Activated CD8-positive, alpha-beta memory T cell treated with anti-CD3 and anti-CD28 coated beads, Interleukin-2, amount 10 ng/mL, durations not matched to agents 7 days and 5 days (primary cell): Measurements from ENCODE around the gene IGF2R. TPM values are rescaled to one million over a fixed set of nuclear protein-coding genes. Genes with fewer than 3 reads are reported as not detected.
"Not testable (repeated sequence)": the region's sequence is repeated elsewhere in the genome, so short reads cannot be mapped to it uniquely, and the experiment has no call there.

Source experiments
- ATAC-seq: fragments of 150-1000 bp; cut with Tn5 transposase; one replicate; pipeline ENCODE4 v1.10.0; 2021; ENCODE audit warnings: moderate library complexity
- CTCF ChIA-PET: fragments of 350-600 bp; sonication (Branson Sonifier 250); formaldehyde crosslinking; loops from one replicate; lab custom pipeline; 2021; ENCODE audit warnings: antibody characterized with exemption; lab: Charles Lee
- DNase-seq: peaks from one replicate; pipeline ENCODE4 v3.0.0-alpha.2; 2020
- H3K27ac Mint-ChIP-seq: one replicate; pipeline ENCODE4 v1.8.0; 2021; ENCODE audit warnings: mild to moderate bottlenecking, mixed read lengths
- H3K27me3 Mint-ChIP-seq: one replicate; pipeline ENCODE4 v1.8.0; 2021; ENCODE audit warnings: mixed read lengths
- H3K36me3 Mint-ChIP-seq: one replicate; pipeline ENCODE4 v1.8.0; 2021; ENCODE audit warnings: mild to moderate bottlenecking, mixed read lengths
- H3K4me1 Mint-ChIP-seq: one replicate; pipeline ENCODE4 v1.8.0; 2021; ENCODE audit warnings: mixed read lengths
- H3K4me3 Mint-ChIP-seq: one replicate; pipeline ENCODE4 v1.8.0; 2021; ENCODE audit warnings: mild to moderate bottlenecking, moderate library complexity, mixed read lengths
- H3K9me3 Mint-ChIP-seq: one replicate; pipeline ENCODE4 v1.8.0; 2022; ENCODE audit warnings: low read depth, mixed read lengths
- total RNA-seq, 2 experiments: library from RNA; stranded (reverse); gene quantifications; one replicate each; pipeline ENCODE4 v1.2.3, GENCODE V29; 2021

IGF2R gene
- total RNA-seq, 2 experiments from 2014 or later, result 74.5 to 83.1 TPM

DNA sequence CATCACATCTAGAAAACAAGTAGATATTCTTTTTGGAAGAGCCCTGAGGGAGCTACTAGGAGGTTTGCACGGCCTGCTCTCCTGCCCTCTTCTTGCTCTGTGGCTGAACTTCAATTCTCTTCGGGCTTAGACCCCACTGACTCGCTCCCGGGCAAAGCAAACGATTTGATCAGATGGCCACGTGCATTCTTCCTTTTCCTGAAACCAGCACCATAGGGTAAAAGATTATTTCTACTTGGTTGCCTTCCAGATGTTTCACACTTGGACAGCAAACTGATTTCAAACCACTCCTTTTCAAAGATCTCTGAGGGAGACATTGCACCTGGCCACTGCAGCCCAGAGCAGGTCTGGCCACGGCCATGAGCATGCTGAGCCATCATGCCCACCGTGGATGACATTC is 152.7 kb downstream of the IGF2R start, which contains the start of gene SLC22A1:
SLC22A1 (plus strand) TSS at position 258 of the 400 bp plus-strand sequence; CDS start at position 379, 121 bp downstream.
- Mint-ChIP-seq H3K4me1 (no peaks in the 10 kb centered on the region), H3K9me3 (no peaks in the 10 kb centered on the region), H3K27ac (no peak within 1 kb of the TSS), H3K27me3 (no peaks in the 10 kb centered on the region), H3K36me3 (peaks cover 15% of the 10 kb centered on the region), H3K4me3 (no peak within 1 kb of the TSS)
- DNase-seq (no peak), ATAC-seq (no peak)
- CTCF ChIA-PET, result interaction anchor here (0.9 kb wide), 1 partner anchor 17 kb away, joined by 3 read pairs; no protein-coding TSS in a partner anchor

DNA sequence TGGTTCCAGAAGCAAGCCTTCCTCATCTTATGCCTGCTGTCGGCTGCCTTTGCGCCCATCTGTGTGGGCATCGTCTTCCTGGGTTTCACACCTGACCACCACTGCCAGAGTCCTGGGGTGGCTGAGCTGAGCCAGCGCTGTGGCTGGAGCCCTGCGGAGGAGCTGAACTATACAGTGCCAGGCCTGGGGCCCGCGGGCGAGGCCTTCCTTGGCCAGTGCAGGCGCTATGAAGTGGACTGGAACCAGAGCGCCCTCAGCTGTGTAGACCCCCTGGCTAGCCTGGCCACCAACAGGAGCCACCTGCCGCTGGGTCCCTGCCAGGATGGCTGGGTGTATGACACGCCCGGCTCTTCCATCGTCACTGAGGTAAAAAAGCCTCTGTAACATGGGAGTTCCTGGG is 153.1 kb downstream of the IGF2R start:
- CTCF ChIA-PET, result interaction anchor here (0.9 kb wide), 1 partner anchor 17 kb away, joined by 3 read pairs; no protein-coding TSS in a partner anchor

DNA sequence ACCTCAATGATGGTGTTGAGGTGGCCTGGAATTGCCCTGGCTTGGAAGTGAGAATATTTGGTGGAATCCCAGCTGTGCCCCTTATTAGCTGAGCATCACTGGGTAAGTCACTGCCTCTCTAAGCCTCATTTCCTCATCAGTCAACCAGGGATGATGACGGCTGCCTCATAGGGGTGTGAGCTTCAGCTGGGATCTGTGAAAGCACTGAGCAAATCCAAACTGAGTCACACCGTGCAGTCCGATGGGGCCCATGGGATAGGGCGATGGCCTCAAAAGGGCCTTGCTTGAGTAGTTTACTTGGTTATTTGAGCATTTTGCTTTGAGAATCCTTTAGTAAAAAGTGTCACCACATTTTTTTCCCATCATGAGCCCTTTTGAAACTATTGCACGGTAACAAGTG is 153.9 kb downstream of the IGF2R start:
- no peaks in the 10 kb centered on the region for H3K4me1 Mint-ChIP-seq
- no peak overlapping the region for H3K27ac Mint-ChIP-seq
- no peaks in the 10 kb centered on the region for H3K9me3 Mint-ChIP-seq
- DNase-seq, result no peak
- no peak overlapping the region for H3K4me3 Mint-ChIP-seq
- H3K36me3 Mint-ChIP-seq, result peaks cover 9% of the 10 kb centered on the region
- ATAC-seq, result no peak
- no peaks in the 10 kb centered on the region for H3K27me3 Mint-ChIP-seq
- CTCF ChIA-PET, result no interaction called here

More for the DNA sequence above, 153.1 kb downstream of the IGF2R start:
- no peak overlapping the region for H3K4me3 Mint-ChIP-seq
- no peaks in the 10 kb centered on the region for H3K9me3 Mint-ChIP-seq
- H3K27ac Mint-ChIP-seq, result no peak overlapping the region
- H3K4me1 Mint-ChIP-seq, result no peaks in the 10 kb centered on the region
- no peaks in the 10 kb centered on the region for H3K27me3 Mint-ChIP-seq
- no peak for DNase-seq
- no peak for ATAC-seq
- H3K36me3 Mint-ChIP-seq, result peaks cover 15% of the 10 kb centered on the region

DNA sequence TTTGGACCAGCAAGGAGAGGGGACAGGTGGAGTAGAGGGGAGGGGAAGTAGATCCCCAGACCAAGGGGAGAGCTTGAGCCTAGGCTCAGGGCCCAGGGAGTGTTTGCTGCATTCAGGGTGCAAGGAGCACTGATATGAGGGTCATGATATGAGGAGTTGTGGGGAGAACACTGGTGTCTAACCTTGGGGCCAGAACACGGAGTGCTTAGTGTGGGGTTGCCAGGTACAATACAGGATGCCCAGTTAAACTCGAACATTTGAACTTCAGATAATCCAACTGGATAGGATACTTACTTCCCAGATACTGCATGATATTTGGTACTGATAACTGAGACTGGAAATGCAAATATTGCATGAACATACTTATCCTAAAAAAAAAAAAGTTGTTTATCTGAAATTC is 155.1 kb downstream of the IGF2R start:
- Mint-ChIP-seq H3K36me3 (peaks cover 6% of the 10 kb centered on the region), H3K27ac (no peak overlapping the region), H3K4me3 (no peak overlapping the region), H3K27me3 (no peaks in the 10 kb centered on the region), H3K4me1 (no peaks in the 10 kb centered on the region), H3K9me3 (no peaks in the 10 kb centered on the region)
- no peak for DNase-seq
- ATAC-seq, result no peak
- CTCF ChIA-PET, result no interaction called here

DNA sequence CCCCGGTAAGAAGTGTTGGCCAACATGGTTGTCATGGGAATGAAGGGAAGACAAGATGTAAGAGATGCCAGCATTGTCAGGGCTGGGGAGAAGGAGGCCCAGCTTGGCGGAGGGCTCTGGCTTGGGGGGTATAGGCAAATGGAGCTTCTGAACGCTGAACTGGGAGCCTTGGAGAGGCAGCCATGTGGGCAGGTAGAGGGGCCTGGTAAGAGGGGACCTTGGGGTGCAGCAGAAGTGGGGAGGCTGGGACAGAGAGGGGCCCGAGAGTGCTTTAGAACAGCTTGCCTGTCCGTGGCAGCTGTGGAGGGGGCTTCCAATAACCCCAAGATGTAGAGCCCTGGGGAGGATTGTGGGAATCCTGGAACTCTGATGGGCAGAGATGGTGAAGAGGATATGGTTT is 155.7 kb downstream of the IGF2R start:
- no peaks in the 10 kb centered on the region for H3K9me3 Mint-ChIP-seq
- ATAC-seq (no peak), DNase-seq (no peak)
- CTCF ChIA-PET, result no interaction called here
- H3K27ac Mint-ChIP-seq, result no peak overlapping the region
- H3K4me3 Mint-ChIP-seq, result no peak overlapping the region
- H3K36me3 Mint-ChIP-seq, result peaks cover under 1% of the 10 kb centered on the region
- H3K4me1 Mint-ChIP-seq, result no peaks in the 10 kb centered on the region
- no peaks in the 10 kb centered on the region for H3K27me3 Mint-ChIP-seq

DNA sequence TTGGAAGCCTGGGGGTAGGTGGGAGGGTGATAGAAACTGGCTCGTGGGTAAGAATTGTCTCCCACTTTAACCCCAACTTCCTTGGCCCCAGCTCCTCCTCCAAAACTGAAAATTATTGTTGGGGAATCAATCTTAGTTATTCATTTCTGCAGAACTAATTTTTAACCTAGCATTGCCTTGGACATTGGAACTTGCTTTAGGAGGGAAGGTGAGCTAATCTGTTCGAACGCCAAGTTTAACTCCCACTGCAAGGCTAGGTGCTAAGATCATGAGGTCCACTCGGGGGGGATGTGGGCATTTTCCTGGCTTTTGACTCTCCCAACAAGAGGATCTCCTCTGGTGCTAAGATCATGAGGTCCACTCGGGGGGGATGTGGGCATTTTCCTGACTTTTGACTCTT is 156.2 kb downstream of the IGF2R start:
- H3K36me3 Mint-ChIP-seq, DNase-seq, ATAC-seq, H3K4me1 Mint-ChIP-seq, H3K4me3 Mint-ChIP-seq, H3K9me3 Mint-ChIP-seq, CTCF ChIA-PET, H3K27me3 Mint-ChIP-seq, H3K27ac Mint-ChIP-seq: not testable (repeated sequence)

DNA sequence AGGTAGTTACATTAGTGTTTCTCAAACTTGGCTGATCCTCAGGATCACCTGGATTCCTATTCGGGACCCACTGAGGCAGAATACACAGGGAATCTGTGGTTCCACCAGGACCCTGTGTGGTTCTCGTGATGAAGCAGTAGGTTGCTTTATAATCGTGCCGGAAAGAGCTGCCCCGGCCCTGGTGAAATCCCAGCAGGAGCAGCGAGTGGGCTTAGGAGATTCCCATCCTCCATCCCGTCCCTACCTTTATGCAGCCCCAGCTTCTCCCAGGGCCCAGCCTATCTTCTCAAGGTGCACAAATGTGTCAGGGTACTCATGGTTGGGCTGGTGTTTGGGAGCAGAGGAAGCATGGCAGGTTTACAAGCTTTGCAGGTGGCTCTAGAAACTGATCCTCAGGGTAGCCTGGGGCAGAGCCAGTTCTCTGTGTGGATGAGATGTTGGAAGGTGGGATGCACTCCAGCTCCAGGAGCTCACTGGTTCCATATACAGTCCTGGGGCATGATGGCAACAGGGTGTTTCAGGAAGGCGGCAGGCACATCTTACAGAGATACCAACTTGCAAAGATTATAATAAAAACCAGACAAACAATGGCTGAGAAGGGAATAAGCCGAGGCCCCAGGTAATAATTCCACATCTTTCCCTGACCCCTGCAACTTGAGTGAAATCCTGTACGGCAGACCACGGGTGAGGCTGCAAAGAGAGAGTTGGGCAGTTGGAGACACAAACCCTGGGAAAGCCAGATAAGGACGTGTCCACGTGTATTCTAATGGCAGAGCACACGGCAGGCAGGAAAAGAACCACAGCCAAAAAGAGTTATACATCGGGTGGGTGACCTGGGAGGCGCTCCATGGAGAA is 158.6 kb downstream of the IGF2R start:
- Mint-ChIP-seq H3K4me1 (no peaks in the 10 kb centered on the region), H3K27ac (no peak overlapping the region)
- CTCF ChIA-PET, result no interaction called here

DNA sequence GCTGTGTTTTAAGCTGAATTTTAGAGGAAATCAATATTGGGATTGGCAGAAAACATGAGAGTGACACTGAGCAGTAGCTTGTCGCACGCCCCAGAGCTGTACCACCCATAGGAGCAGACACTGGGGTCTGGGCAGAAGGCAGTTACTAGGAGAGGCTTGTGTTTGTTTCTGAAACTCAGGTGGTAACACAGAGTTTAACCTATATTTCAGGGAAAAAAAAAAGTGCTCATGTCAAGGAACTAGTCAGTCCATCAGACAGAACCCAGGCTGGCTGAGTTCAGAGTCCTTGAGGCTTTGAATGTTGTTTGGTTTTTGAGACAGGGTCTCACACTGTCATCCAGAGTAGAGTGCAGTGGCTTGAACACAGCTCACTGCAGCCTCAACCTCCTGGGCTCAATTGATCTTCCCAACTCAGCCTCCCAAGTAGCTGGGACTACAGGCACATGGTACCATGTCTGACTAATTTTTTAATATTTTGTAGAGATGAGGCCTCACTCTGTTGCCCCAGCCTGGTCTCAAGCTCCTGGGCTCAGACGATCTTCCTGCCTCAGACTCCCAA is 159.3 kb downstream of the IGF2R start:
- ATAC-seq, result no peak
- H3K4me3 Mint-ChIP-seq, result no peak overlapping the region
- peak; percentile 27 for DNase-seq
- no peaks in the 10 kb centered on the region for H3K36me3 Mint-ChIP-seq
- CTCF ChIA-PET, result interaction anchor here (1.7 kb wide), 1 partner anchor 10 kb away, joined by 5 read pairs; no protein-coding TSS in a partner anchor
- H3K4me1 Mint-ChIP-seq, result no peaks in the 10 kb centered on the region
- no peaks in the 10 kb centered on the region for H3K9me3 Mint-ChIP-seq
- H3K27me3 Mint-ChIP-seq, result no peaks in the 10 kb centered on the region
- H3K27ac Mint-ChIP-seq, result no peak overlapping the region

More for the DNA sequence above, 158.6 kb downstream of the IGF2R start:
- Mint-ChIP-seq H3K9me3 (no peaks in the 10 kb centered on the region), H3K36me3 (no peaks in the 10 kb centered on the region), H3K4me3 (no peak overlapping the region), H3K27me3 (no peaks in the 10 kb centered on the region)
- DNase-seq (peak; percentile 34), ATAC-seq (no peak)

DNA sequence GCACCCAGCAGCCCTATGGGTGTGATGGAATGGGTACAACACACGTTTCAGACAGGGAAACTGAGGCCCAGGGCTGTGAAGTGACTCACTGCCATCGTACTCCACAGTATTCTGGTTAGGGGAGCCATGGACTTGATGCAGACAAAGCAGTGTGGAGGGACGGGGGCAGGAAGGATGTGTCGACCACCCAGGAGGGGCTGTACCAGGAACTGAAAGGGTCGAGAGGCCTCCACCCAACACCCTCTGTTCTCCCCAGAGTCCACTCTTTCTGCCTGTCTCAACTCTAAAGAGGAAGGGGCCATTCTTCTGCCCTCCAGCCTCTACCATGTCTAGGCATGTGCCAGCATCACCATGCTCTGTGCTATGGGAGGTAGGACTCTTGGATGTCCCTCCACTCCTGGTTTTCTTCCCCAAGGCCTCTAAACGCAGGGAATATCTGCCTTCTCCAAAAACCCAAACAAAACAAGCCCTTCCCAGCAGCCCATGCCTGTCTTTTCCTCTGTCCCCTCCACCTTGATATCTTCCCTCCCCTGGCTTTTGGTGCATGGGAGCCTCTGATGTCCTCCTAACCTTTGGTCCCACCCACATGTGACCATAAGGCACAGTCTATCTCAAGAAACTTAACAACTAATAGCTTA is 160.1 kb downstream of the IGF2R start:
- H3K4me3 Mint-ChIP-seq, result no peak overlapping the region
- no peak overlapping the region for H3K27ac Mint-ChIP-seq

DNA sequence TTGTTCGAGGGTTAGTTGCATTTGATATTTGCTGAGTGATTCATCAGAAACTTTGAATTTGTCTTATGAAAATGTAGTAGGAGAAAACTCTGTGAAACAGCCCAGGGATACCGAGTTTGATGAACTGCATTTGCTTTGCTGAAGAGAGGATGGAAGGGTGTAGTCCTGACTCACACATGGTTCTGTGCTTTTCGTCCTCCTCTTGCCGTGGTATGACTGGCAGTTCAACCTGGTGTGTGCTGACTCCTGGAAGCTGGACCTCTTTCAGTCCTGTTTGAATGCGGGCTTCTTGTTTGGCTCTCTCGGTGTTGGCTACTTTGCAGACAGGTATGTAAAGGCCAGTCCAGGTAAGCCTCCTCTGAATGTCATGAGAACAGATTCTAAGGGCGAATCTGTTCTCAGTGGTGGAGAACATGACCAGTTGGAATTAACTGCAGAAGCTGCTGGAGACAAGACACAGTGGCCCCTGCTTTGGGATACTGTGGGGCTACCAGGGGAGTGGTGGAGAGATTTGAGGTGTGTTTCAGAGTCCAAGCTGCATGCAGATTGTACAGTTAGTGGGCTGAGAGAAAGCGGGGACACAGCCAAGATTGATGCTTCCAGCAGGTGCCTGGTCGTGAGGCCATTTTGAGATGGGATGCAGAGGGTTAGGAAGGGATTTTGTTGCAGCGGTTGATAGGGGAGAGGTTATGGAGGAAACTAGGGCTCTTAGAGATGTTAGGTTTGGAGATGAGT is 161.2 kb downstream of the IGF2R start:
- Mint-ChIP-seq H3K36me3 (no peaks in the 10 kb centered on the region), H3K27ac (no peak overlapping the region), H3K4me3 (no peak overlapping the region), H3K4me1 (no peaks in the 10 kb centered on the region), H3K27me3 (no peaks in the 10 kb centered on the region), H3K9me3 (no peaks in the 10 kb centered on the region)
- ATAC-seq (no peak), DNase-seq (no peak)
- CTCF ChIA-PET, result interaction anchor here (1.7 kb wide), 1 partner anchor 8 kb away, joined by 5 read pairs; no protein-coding TSS in a partner anchor

More for the DNA sequence above, 160.1 kb downstream of the IGF2R start:
- Mint-ChIP-seq H3K36me3 (no peaks in the 10 kb centered on the region), H3K9me3 (no peaks in the 10 kb centered on the region), H3K4me1 (no peaks in the 10 kb centered on the region), H3K27me3 (no peaks in the 10 kb centered on the region)
- no peak for ATAC-seq
- DNase-seq, result no peak
- CTCF ChIA-PET, result interaction anchor here (1.7 kb wide), 1 partner anchor 9 kb away, joined by 5 read pairs; no protein-coding TSS in a partner anchor

DNA sequence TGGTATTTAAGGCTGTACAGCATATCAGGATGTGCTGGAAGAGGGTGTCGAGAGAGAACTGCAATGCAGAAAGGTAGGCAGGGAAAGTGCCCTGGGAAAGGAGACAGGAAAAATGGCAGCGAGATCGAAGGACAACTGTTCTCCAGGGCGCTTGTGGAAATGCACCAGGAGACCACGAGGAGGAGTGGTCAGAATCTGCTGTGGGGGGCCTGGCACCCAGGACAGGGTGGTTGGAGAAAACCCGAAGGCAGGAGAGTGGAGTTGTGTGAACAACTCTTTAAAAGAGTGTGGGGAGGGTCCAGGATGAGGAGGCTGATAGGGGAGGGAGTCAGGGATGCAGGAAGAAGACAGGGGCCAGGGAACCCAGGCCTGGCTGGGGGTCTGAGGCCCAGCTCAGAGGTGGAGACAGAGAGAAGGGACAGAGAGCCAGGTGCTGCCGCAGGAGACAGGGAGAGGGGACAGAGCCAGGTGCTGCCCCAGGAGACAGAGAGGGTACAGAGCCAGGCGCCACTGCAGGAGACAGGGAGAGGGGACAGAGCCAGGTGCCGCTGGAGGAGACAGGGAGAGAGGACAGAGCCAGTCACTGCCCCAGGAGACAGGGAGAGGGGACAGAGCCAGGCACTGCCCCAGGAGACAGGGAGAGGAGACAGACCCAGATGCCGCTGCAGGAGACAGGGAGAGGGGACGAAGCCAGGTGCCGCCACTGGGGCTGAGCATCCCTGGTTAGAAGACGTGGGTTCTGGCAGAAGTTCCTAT is 162.0 kb downstream of the IGF2R start:
- H3K4me1 Mint-ChIP-seq, result no peaks in the 10 kb centered on the region
- CTCF ChIA-PET, result no interaction called here
- H3K27me3 Mint-ChIP-seq, result no peaks in the 10 kb centered on the region
- no peak overlapping the region for H3K4me3 Mint-ChIP-seq
- H3K27ac Mint-ChIP-seq, result no peak overlapping the region
- no peak for ATAC-seq
- no peaks in the 10 kb centered on the region for H3K9me3 Mint-ChIP-seq
- no peak for DNase-seq
- H3K36me3 Mint-ChIP-seq, result no peaks in the 10 kb centered on the region

DNA sequence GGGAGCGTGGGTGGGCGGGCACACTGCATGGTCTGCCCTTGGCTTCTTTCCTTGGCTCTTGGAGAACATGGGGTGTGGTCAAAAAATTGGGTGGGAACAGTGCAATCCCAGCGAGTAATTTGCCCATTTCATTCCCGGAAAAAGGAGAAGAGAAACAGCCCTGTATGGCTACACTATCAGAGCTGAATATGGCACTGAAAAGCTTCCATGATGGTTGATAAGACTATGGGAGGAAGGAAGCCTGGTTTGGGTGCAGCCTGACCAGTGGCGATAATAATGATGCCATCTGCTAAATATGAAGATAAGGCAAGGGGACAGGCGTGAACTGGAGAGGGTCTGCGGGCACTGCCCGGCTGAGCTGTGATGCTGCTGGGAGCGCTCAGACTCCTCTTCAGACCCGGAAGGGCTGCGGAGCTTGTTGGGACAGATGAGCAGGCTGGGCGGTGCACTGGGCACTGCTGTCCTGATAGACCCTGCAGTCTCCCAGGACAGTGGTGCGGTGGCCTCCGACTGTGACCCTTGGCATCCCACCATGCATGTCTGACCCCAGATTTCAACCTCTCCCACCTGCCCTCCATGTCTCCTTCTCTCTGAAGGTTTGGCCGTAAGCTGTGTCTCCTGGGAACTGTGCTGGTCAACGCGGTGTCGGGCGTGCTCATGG is 162.9 kb downstream of the IGF2R start:
- no peaks in the 10 kb centered on the region for H3K36me3 Mint-ChIP-seq
- no peak overlapping the region for H3K27ac Mint-ChIP-seq
- ATAC-seq, result no peak
- no peaks in the 10 kb centered on the region for H3K27me3 Mint-ChIP-seq
- no peaks in the 10 kb centered on the region for H3K9me3 Mint-ChIP-seq
- CTCF ChIA-PET, result no interaction called here
- H3K4me3 Mint-ChIP-seq, result no peak overlapping the region
- H3K4me1 Mint-ChIP-seq, result no peaks in the 10 kb centered on the region
- no peak for DNase-seq
